Mononuclear cell (primary cell): Measurements from ENCODE around the gene SHC3. TPM values are rescaled to one million over a fixed set of nuclear protein-coding genes. Genes with fewer than 3 reads are reported as not detected.
"Not testable (repeated sequence)": the region's sequence is repeated elsewhere in the genome, so short reads cannot be mapped to it uniquely, and the experiment has no call there.

Experiments used
- H3K27me3 ChIP-seq: 2 replicates; pipeline ENCODE4 v1.6.0; 2011; ENCODE audit warnings: low read length, control low read depth; ENCODE audit not compliant: insufficient read depth
- H3K4me1 ChIP-seq: 2 replicates; pipeline ENCODE4 v1.5.1; 2011; ENCODE audit warnings: mild to moderate bottlenecking, low read length, control low read depth; ENCODE audit not compliant: insufficient read depth
- H3K4me3 ChIP-seq: 2 replicates; pipeline ENCODE4 v1.5.1; 2011; ENCODE audit warnings: mild to moderate bottlenecking, low read length, moderate library complexity
- H3K9me3 ChIP-seq: 2 replicates; pipeline ENCODE4 v1.5.1; 2011; ENCODE audit warnings: low read depth, mild to moderate bottlenecking, control low read depth, low read length
- total RNA-seq: library from RNA; depleted of rRNA; stranded (reverse); fragments of >200 nt; gene quantifications from one replicate; pipeline ENCODE4 v1.2.3, GENCODE V29; 2012

The SHC3 gene, protein sequence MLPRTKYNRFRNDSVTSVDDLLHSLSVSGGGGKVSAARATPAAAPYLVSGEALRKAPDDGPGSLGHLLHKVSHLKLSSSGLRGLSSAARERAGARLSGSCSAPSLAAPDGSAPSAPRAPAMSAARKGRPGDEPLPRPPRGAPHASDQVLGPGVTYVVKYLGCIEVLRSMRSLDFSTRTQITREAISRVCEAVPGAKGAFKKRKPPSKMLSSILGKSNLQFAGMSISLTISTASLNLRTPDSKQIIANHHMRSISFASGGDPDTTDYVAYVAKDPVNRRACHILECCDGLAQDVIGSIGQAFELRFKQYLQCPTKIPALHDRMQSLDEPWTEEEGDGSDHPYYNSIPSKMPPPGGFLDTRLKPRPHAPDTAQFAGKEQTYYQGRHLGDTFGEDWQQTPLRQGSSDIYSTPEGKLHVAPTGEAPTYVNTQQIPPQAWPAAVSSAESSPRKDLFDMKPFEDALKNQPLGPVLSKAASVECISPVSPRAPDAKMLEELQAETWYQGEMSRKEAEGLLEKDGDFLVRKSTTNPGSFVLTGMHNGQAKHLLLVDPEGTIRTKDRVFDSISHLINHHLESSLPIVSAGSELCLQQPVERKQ
- total RNA-seq: under 0.01 TPM

DNA sequence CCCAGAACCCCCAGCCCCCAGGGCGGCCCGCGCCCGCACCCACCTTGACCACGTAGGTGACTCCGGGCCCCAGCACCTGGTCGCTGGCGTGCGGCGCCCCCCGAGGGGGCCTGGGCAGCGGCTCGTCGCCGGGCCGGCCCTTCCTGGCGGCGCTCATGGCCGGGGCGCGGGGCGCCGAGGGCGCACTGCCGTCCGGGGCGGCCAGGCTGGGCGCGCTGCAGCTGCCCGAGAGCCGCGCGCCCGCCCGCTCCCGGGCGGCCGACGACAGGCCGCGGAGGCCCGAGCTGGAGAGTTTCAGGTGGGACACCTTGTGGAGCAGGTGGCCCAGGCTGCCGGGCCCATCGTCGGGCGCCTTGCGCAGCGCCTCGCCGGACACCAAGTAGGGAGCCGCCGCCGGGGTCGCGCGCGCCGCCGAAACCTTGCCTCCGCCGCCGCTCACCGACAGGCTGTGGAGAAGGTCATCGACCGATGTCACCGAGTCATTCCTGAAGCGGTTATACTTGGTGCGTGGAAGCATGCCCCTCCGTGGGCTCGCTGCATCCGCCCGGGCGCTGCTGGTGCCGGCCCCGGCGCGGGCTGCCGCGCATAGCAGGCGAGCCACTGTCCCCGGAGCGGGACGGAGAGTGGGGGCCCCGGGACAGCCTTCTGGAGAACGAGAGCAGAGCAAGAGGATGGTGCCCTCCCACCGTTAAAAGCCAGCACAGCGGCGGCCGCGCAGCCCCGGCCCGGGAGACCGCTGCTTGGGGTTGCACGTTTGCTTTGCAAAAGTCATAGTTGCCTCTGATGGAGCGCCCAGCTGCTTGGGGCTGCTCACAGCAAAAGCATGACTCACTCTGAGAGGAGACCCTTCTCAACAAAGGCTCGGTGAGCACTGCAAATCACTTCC, at the start of gene SHC3:
TSS of gene SHC3 (minus strand) at position 875 of the 886 bp plus-strand sequence. CDS start at position 517, 358 bp downstream.
- Histone ChIP-seq H3K4me1 (peaks cover 21% of the 10 kb centered on the region), H3K27me3 (peaks cover 73% of the 10 kb centered on the region), H3K4me3 (no peak within 1 kb of the TSS), H3K9me3 (no peaks in the 10 kb centered on the region)

DNA sequence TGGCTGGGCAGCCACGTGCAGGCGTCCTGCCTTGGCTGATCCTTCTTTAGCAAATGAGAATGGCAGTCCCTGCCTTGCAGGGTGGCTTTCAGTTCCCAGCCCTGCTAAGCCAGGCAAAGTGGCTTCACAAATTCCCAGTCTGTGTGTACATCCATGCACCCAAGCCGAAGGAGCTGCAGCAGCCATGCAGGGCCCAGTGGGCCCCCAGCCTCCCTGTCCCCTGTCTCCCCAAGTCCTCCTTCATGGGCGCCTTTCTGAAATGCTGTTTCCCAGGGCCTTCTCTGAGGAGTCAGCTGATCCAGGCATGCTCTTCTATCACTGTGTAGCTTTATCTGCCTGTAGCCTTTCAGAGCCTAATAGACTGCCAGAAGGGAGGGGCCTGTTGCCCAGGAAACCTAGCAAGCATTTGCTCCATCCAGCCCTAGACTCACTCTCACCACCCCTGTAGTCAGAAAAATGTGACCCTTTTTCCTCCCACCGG, 47.4 kb upstream of the SHC3 start:
- Histone ChIP-seq H3K4me3 (no peak overlapping the region), H3K4me1 (no peaks in the 10 kb centered on the region), H3K27me3 (peaks cover 12% of the 10 kb centered on the region), H3K9me3 (peaks cover 6% of the 10 kb centered on the region)

DNA sequence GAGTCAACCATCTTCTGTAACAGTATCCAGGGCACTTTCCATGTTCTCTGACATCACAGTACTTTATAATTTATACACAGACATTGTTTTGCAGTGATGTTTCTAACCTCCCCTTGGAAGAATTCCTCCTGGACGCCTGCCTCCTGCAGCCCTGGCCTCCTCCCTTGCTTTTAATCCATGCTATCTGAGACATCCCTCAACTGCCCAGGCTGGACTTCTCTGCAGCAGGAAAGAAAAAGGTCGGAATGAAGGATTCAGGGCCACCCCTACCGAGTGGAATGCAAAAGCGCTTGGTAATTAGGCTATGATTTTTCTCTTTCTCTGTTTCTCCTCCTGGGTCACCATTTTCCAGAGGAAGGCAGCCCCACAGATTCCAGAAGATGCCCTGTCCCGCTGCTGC, 47.0 kb upstream of the SHC3 start:
- peaks cover 2% of the 10 kb centered on the region for H3K9me3 ChIP-seq
- H3K27me3 ChIP-seq: peaks cover 7% of the 10 kb centered on the region
- H3K4me1 ChIP-seq: no peaks in the 10 kb centered on the region
- H3K4me3 ChIP-seq: no peak overlapping the region

DNA sequence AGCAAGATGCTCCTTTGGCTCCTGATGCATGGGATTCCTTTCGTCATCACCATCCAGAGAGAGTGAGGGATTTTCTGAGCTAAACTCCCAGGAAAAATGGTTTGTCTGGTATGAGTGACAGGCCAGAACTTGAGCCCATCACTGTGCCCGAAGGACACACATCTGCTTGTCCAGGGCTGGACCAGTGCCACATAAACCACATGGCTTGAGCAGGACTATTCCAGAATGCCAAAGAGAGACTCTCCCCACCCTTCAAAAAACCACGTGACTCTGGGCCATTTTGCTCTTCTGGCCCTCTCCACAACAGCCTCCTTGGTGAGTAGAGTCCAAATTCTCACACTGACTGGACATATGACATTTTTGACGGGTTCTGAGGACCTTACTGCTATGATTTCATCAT, 46.4 kb upstream of the SHC3 start:
- Histone ChIP-seq H3K4me3 (no peak overlapping the region), H3K27me3 (peaks cover 5% of the 10 kb centered on the region), H3K9me3 (no peaks in the 10 kb centered on the region), H3K4me1 (no peaks in the 10 kb centered on the region)

DNA sequence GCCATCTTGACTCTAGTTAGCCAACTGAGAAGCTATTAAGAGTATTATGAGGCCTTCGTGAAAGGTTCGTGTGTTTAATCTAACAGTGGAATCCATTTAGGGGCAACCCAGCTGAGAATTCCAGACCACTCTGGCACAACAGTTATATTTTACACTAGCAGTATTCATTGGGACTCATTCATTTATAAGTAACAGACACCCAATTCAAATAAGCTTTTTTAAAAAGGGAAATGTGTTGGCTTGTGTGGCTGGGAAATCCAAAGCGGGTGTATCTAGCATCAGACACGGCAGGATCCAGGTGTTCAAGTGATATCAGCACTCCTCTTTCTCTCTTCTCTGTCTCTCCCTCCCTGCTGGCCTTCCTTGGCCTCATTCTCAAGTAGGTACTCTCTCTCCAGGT, 46.0 kb upstream of the SHC3 start:
- Histone ChIP-seq H3K4me3 (no peak overlapping the region), H3K27me3 (peaks cover 2% of the 10 kb centered on the region), H3K4me1 (no peaks in the 10 kb centered on the region), H3K9me3 (no peaks in the 10 kb centered on the region)

DNA sequence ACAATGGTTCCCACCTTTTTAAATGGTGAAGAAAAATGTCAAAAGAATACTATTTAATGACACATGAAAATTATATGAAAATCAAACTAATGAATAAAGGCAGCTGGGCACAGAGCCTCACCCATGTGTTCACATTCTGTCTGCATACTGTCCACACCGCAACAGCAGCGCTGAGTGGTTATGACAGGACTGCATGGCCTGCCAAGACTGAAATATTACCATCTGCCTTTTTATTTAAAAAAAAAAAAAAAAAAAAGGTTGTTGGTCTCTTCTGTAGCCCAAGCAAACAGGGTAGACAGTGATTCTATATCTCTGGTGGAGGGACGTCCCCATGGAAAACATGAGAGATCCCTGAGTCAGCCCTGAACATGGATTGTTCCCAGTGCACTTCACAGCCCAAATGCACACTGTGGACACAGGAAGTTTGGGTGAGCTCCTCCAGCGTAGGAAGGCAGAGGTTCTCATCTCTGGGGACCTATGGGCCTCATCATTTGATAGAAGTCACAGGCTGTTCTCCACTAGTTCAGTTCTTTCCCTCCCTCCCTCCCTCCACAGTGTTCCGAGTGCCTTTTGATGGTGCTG, 44.9 kb upstream of the SHC3 start:
- H3K4me3 ChIP-seq: no peak overlapping the region
- no peaks in the 10 kb centered on the region for H3K4me1 ChIP-seq
- H3K27me3 ChIP-seq: no peaks in the 10 kb centered on the region
- H3K9me3 ChIP-seq: no peaks in the 10 kb centered on the region

DNA sequence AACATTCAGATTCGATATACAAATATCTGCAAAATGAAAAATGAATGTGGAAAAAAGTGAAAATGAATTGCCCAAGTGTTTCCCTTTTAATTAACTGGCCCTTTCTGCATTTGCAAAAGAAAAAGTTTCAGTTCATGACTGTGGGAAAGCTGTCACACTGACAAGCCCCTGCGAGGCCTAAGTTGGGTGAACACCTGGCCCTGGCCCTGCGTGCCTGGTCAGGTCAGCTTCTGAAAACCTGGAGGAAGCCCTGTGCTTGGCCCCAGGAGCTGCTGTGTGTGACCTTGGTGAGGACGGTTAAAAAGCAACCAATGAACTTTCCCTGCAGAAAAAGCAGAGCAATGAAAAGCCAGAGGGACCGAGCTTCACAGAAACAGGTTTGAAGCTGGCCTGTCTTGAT, 41.0 kb upstream of the SHC3 start:
- H3K4me3 ChIP-seq: no peak overlapping the region
- no peaks in the 10 kb centered on the region for H3K9me3 ChIP-seq
- H3K27me3 ChIP-seq: no peaks in the 10 kb centered on the region
- no peaks in the 10 kb centered on the region for H3K4me1 ChIP-seq

DNA sequence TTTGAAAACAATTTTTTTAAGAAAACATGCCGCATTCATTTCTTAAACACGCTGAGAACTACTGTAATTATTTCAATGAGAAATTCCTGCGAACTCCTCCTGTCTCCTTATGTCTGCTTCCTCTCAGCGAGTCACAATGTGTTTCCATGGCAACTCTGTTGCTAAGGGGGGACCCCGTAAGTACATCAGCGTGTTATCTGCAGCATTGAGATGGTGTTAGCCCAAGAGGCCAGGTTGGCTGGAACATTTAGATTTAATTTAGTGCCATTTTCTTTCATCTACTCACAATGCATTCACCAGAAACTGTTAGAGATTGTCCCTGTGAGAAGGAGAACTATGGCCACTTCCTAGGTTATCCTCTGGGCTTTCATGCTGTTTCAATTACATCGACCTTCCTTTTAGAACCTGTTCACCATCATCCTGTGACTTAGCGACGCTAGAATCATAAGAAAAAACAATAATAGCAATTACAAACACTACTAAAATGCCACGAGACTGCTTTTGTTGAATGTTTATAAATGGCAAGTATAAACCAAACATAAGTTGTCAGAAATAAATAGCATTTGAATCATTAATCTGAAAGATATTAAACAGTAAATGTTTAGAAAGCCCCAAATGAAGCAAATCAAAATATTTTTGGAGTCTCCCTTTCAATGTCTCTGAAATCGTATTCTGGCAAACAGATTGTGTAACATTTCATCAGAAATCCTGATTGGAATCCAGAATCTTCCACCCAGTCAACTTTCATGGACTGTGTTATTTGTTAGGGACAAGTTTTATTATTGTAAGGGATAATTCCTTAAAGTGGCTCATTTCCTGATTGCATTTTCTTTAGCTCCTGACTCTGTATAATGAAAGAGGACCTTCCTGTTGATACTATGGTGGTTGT, 39.7 kb upstream of the SHC3 start:
- Histone ChIP-seq H3K4me3 (no peak overlapping the region), H3K4me1 (no peaks in the 10 kb centered on the region), H3K27me3 (no peaks in the 10 kb centered on the region), H3K9me3 (no peaks in the 10 kb centered on the region)

DNA sequence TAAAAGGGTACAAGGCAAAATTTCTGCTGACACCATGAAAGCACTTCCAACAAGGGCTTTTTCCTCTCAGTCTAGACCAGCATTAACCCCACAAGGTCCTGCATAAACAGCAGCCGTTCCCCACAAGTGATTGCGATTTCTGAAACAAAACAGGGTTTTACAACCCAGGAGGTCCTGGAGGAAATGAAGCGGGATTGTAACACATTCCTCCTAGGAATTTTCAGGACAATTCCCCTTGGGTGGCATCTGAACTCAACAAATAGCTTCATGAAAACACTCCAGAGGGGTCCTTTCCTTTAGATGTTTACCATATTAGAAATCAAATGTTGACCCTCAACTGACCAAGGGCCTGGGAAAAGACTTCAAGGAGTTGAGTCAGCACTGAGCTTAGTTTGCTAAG, 36.7 kb upstream of the SHC3 start:
- H3K27me3 ChIP-seq: no peaks in the 10 kb centered on the region
- no peaks in the 10 kb centered on the region for H3K4me1 ChIP-seq
- no peaks in the 10 kb centered on the region for H3K9me3 ChIP-seq
- H3K4me3 ChIP-seq: no peak overlapping the region

DNA sequence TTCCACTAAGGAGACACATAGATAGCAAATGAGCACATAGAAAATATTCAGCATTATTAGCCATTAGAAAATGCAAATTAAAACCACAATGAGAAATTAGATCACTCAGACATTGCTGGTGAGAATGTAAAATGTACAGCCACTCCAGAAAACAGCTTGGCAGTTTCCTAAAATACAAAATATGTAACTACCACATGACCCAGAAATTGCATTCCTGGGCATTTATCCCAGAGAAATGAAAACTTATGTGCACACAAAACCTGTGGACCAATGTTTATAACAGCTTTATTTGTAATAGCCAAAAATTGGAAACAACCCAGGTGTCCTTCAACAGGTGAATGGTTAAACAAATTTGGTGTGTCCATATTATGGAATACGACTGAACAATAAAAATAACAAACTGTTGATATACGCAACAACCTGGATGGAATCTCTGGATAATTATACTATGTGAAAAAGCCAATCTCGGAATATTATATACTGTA, 34.8 kb upstream of the SHC3 start:
- no peaks in the 10 kb centered on the region for H3K27me3 ChIP-seq
- no peak overlapping the region for H3K4me3 ChIP-seq
- H3K4me1 ChIP-seq: no peaks in the 10 kb centered on the region
- no peaks in the 10 kb centered on the region for H3K9me3 ChIP-seq

DNA sequence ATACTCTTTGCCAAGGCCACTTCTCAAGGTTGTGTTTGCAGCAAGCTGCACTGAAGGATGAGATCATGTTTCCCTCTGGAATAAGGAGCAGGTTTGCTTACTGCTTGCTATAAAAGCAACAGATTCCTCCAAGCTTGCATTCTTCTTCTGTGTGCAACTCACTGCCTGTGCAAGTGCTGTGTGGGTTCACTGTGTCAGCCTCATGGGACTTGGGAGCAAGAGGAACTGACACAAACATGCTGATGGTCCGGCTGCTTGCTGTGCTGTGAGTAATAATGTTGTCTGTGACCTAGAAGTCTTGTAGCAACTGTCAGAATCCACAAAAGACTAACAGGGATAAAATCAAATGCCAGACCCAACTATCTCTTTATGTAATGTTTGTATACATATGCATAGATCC, 33.6 kb upstream of the SHC3 start:
- Histone ChIP-seq H3K27me3 (no peaks in the 10 kb centered on the region), H3K4me1 (no peaks in the 10 kb centered on the region), H3K9me3 (no peaks in the 10 kb centered on the region), H3K4me3 (no peak overlapping the region)

DNA sequence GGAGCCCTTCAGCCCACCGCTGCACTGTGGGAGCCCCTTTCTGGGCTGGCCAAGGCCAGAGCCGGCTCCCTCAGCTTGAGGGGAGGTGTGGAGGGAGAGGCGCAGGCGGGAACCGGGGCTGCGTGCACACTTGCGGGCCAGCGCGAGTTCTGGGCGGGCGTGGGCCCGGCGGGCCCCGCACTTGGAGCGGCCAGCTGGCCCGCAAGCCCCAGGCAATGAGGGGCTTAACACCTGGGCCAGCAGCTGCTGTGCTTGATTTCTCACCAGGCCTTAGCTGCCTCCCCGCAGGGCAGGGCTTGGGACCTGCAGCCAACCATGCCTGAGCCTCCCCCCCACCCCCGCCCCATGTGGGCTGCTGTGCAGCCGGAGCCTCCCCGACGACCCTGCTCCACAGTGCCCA, 30.7 kb upstream of the SHC3 start:
- not testable (repeated sequence) for H3K4me3 ChIP-seq, H3K27me3 ChIP-seq, H3K4me1 ChIP-seq, H3K9me3 ChIP-seq

DNA sequence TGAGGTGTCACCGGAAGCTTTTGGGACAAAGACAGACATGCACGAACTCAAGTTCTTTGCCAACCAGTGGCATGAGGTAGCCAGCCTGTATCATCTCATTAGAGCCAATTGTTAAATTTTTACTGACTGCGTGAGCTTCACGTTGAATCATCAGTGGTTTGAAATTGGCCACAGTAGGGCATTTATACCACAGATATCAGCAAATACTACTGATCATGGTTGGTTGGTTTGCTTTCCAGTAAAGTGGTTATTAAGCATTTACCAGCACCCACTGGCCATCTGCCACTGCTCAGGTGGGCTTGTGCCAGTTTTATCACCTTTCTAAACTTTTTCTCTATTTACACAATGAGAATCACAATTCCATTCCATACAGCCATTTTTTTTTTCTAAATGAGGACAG, 28.4 kb upstream of the SHC3 start:
- Histone ChIP-seq H3K27me3 (no peaks in the 10 kb centered on the region), H3K9me3 (no peaks in the 10 kb centered on the region), H3K4me3 (no peak overlapping the region), H3K4me1 (no peaks in the 10 kb centered on the region)

DNA sequence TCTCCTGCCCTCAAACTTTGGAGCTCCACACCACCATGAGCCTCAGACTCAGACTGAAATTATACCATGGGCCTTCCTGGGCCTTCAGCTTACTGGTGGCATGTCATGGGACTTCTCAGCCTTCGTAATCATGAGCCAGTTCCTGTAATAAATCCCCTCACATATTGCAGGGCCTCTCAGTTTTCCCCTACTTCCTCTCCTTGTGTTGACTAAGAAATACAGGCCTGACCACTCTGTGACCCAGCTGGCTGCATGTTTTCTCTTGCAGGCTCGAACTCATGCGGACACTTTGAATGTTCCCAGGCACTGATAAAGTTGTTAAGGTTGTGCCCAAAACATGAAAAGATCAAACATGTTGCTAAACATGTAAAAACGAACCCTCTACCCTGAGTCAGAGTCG, 26.2 kb upstream of the SHC3 start:
- no peaks in the 10 kb centered on the region for H3K9me3 ChIP-seq
- no peak overlapping the region for H3K4me3 ChIP-seq
- no peaks in the 10 kb centered on the region for H3K27me3 ChIP-seq
- no peaks in the 10 kb centered on the region for H3K4me1 ChIP-seq
